ENCODE measurements around the gene UBALD2. TPM values are rescaled to one million over a fixed set of nuclear protein-coding genes. Genes with fewer than 3 reads are reported as not detected.

Gene UBALD2
- total RNA-seq, 6 donors from 2014 or later = 8.4 to 74.9 (median 26.8) TPM

- Histone ChIP-seq H3K9me3 (no peaks in the 10 kb centered on the region), H3K27me3 (no peaks in the 10 kb centered on the region), H3K36me3 (peaks cover 2 to 25% (median 21%) of the 10 kb centered on the region in 4 donors), H3K27ac (peak overlapping the region in 2 of 4 donors; percentile 94 to 100), H3K4me1 (peaks cover 77 to 89% (median 81%) of the 10 kb centered on the region in 4 donors), H3K4me3 (no peak overlapping the region)
- WGBS, 2 donors = 89 to 95% methylated on average over 17 to 26 of the region's 26 CpGs
- DNase-seq (peak in 1 of 2 donors; percentile 80), ATAC-seq (ENCODE audit: low FRiP score in 2 of 2) (no peak)
- TF ChIP-seq, protein P1, sequence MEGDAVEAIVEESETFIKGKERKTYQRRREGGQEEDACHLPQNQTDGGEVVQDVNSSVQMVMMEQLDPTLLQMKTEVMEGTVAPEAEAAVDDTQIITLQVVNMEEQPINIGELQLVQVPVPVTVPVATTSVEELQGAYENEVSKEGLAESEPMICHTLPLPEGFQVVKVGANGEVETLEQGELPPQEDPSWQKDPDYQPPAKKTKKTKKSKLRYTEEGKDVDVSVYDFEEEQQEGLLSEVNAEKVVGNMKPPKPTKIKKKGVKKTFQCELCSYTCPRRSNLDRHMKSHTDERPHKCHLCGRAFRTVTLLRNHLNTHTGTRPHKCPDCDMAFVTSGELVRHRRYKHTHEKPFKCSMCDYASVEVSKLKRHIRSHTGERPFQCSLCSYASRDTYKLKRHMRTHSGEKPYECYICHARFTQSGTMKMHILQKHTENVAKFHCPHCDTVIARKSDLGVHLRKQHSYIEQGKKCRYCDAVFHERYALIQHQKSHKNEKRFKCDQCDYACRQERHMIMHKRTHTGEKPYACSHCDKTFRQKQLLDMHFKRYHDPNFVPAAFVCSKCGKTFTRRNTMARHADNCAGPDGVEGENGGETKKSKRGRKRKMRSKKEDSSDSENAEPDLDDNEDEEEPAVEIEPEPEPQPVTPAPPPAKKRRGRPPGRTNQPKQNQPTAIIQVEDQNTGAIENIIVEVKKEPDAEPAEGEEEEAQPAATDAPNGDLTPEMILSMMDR (IDR thresholded peaks at IDR 0.05) = no peak
- TF ChIP-seq EP300 (IDR thresholded peaks at IDR 0.05) = no peak
Measured at GRCh38 chr17:76270127-76270592, 5.0 kb downstream of the UBALD2 start.

DNA sequence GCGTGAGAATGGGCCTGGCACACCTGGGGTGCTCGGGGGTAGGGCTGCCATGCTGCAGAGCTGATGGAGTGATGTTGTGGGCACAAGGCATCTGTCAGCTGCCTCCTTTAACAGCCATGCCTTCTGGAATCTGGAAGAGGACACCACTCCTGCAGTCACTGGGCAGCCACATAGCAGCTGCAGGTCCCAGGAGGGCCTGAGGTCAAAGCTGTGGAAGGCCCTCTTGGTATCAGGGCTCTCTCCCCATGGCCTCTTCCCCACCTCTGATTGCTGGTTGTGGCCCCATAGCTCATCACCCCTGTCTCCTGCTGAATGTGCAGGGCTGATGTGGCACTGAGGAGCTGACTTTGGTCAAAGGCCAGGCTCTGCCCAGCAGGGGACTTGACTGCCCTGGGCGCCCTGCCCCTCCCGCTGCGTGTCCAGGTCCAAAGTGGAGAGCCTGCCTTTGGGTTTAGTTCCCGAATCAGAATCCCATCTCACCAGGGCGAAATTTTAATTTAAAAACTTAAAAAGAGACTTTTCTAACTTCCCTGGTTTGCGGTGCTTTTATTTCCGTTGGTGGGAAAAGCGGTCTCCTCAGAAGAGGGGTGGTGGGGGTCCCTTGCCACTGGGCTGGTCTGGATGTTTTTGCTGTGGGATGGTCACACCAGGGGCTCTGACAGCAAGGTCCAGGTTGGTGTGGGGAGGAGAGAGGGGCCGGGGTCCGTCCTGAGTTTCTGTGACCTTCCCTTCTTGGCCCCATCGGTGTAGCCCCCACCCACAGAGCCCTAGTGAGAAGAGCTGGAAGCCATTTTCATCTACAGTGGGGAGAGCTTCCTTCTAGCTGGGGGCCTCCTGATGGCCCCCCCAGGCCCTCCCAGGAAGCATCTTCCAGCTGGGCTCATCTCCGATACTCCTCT lies 5.9 kb downstream of the UBALD2 start:
- Histone ChIP-seq H3K36me3 (peaks cover 2 to 25% (median 21%) of the 10 kb centered on the region in 4 donors), H3K4me3 (peak overlapping the region in 3 of 4 donors; percentile 40 to 53 (median 49)), H3K27ac (peak overlapping the region; percentile 54 to 84 (median 82)), H3K9me3 (no peaks in the 10 kb centered on the region), H3K4me1 (peaks cover 77 to 90% (median 81%) of the 10 kb centered on the region in 4 donors), H3K27me3 (no peaks in the 10 kb centered on the region)
- ATAC-seq (ENCODE audit: low FRiP score in 2 of 2) (no peak), DNase-seq (no peak)
- 82 to 88% methylated on average over 11 to 14 of the region's 14 CpGs for WGBS, 2 donors
- TF ChIP-seq POLR2AphosphoS5 (IDR thresholded peaks at IDR 0.05) (peak in 1 of 2 donors; percentile 9), EP300 (IDR thresholded peaks at IDR 0.05) (no peak), POLR2A (IDR thresholded peaks at IDR 0.05) (peak in 1 of 4 donors; percentile 17)
- TF ChIP-seq, protein P1 (IDR thresholded peaks at IDR 0.05) = no peak

DNA sequence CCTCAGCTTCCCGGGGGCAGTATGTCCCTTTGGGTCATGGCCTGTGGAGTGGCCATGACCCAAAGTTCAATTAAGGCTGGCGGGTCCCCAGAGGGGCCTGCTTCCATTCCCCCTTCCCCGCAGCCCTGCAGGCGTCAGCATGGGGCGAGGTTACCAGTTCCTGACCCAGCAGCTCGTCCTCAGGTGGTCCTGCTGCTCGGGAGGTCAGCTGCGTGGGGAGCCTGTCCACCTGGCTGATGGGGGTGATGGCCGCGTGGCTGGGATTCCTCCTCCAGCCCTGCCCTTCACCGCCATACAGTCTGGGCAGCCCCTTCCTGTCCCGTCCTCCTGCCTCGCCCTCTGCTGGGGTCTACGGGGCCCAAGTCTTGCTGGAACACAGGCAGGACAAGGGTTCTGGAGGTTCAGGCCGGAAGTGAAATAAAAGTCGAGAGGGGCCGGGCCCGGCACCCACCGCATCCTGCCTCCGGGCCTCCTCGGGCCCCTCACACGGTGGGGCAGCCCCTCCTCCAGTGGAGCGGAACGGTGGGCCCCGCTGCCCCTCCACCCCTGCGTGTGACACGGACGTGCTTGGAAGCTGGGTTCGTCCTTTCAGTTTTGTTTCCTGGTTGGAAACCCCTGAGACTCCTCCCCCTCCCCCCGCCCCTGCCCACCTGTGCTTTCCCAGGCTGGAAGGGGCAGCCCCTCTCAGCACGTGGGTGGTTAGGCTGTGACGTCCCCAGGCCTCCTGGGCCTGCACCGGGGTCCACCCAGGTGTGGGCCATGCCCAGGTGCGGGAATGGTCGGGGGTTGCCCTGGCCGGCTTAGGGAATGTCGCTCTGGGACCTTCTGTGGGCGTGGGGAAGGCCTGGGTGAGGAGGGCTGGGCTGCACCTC lies 6.8 kb downstream of the UBALD2 start:
- WGBS, 2 donors = 8 to 26% methylated on average over 7 to 26 of the region's 38 CpGs
- peak overlapping the region; percentile 54 to 84 (median 82) for H3K27ac ChIP-seq
- H3K4me1 ChIP-seq = peaks cover 72 to 84% (median 75%) of the 10 kb centered on the region in 4 donors
- TF ChIP-seq POLR2AphosphoS5 (IDR thresholded peaks at IDR 0.05) (peak; percentile 36 to 40), EP300 (IDR thresholded peaks at IDR 0.05) (no peak), POLR2A (IDR thresholded peaks at IDR 0.05) (peak in 1 of 4 donors; percentile 47)
- TF ChIP-seq, protein P1 (IDR thresholded peaks at IDR 0.05) = no peak
- peaks cover 2 to 25% (median 21%) of the 10 kb centered on the region in 4 donors for H3K36me3 ChIP-seq
- no peaks in the 10 kb centered on the region for H3K27me3 ChIP-seq
- peak overlapping the region in 3 of 4 donors; percentile 40 to 53 (median 49) for H3K4me3 ChIP-seq
- DNase-seq = peak; percentile 51 to 87
- ATAC-seq (ENCODE audit: low FRiP score in 2 of 2) = peak; percentile 9 to 23
- no peaks in the 10 kb centered on the region for H3K9me3 ChIP-seq

- H3K4me1 ChIP-seq = peaks cover 63 to 75% (median 66%) of the 10 kb centered on the region in 4 donors
- no peaks in the 10 kb centered on the region for H3K27me3 ChIP-seq
Measured at GRCh38 chr17:76272541-76273444, 7.6 kb downstream of the UBALD2 start.

More at GRCh38 chr17:76272541-76273444, 7.6 kb downstream of the UBALD2 start:
- Histone ChIP-seq H3K9me3 (no peaks in the 10 kb centered on the region), H3K36me3 (peaks cover 2 to 25% (median 21%) of the 10 kb centered on the region in 4 donors), H3K27ac (peak overlapping the region; percentile 54 to 84 (median 82)), H3K4me3 (peak overlapping the region in 3 of 4 donors; percentile 40 to 53 (median 49))
- DNase-seq (peak in 1 of 2 donors; percentile 84), ATAC-seq (ENCODE audit: low FRiP score in 2 of 2) (peak in 1 of 2 donors; percentile 10)
- 67 to 70% methylated on average over 16 to 18 of the region's 19 CpGs for WGBS, 2 donors
- TF ChIP-seq EP300 (IDR thresholded peaks at IDR 0.05) = no peak
